GM18870 (cell line): ENCODE data around the gene SOX9.

Experiments used
- ATAC-seq: cut with Tn5 transposase; IDR thresholded peaks from one replicate; pipeline ENCODE4 v1.9.1; 2021; ENCODE audit warnings: moderate library complexity; ENCODE audit not compliant: unreplicated experiment

Gene SOX9

GRCh38 chr17:72120642-72121163, at the start of gene SOX9:
Gene SOX9, plus strand, starts transcription at chr17:72121020. Its CDS starts 372 bp downstream, at chr17:72121392.
- ATAC-seq, result peak; percentile 92

GRCh38 chr17:72071330-72071729, 49.5 kb upstream of the SOX9 start:
- ATAC-seq, result no peak

- ATAC-seq, result no peak
Measured at GRCh38 chr17:72075995-72076677, 44.7 kb upstream of the SOX9 start.

GRCh38 chr17:72076678-72077030, 44.2 kb upstream of the SOX9 start:
- no peak for ATAC-seq

GRCh38 chr17:72077326-72077960, 43.4 kb upstream of the SOX9 start:
- no peak for ATAC-seq

GRCh38 chr17:72079700-72080099, 41.1 kb upstream of the SOX9 start:
- ATAC-seq, result no peak

DNA sequence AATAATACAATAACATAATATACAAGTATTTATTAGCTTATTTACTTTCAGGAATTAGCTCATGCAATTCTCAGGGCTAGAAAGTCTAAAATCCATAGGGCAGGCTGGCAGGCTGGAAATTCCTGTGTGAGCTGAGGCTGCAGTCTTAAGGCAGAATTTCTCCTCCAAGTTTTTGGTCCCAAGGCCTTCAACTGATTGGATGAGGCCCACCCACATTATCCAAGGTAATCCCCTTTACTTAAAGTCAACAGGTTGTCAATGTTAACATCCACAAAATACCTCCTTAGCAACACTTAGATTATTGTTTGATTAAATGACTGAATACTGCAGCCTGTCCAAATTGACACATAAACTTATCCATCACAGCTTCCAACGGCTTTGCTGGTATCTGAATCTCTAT, 32.9 kb upstream of the SOX9 start:
- no peak for ATAC-seq

DNA sequence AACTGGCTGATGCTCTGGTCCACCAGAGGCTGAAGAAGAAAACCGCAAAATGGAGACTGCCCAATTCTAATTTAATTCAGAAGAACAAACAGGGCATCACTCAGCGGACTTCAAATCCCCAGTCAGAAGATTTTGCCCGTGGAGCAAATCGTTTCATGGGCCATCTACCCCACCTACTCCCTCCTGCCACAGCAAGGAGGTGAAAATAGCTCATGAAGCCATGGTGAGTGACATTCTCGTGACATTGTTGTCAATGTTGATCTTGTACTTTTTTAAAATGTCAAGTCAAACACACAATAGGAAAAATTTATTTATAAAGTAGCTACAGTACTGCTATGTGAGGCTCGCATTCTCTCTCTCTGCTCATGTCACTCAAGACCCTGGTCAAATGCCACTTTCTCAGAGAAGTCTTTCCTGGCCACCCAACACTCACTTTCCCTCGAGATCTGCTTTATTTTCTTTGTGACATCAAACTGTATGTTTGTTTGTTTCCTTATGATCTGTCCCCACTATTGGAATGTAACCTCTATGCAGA, 31.3 kb upstream of the SOX9 start:
- ATAC-seq, result no peak

- no peak for ATAC-seq
Measured at GRCh38 chr17:72090108-72090507, 30.7 kb upstream of the SOX9 start.

DNA sequence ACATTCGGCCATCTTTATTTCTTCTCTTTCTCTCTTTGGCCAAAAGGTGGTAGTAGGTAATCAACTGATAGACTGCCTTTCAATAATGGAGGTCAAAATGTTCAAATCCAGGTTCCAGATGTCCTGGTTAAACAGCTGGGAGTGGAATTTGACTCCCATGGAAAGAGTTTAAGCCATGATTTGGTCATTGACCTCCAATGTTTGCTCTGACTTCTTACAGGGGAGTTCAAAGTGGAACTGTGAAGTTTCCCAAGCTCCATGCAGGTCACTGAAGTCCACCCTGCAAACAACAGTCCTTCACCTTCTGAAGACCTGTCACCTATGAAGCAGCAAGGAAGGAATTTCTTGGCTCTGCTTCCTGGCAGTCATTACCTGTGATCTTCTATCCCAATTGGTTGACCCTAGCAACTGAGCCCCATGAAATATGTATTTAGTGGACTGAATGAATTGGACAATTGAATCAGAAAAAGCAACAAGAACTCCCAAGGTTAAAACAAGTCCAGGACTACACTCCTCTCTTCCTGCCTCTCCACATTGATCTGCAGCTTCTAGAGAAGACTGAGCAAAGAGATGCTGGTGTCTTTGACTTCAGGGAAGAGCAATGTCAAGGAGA, 28.0 kb upstream of the SOX9 start:
- ATAC-seq, result no peak

DNA sequence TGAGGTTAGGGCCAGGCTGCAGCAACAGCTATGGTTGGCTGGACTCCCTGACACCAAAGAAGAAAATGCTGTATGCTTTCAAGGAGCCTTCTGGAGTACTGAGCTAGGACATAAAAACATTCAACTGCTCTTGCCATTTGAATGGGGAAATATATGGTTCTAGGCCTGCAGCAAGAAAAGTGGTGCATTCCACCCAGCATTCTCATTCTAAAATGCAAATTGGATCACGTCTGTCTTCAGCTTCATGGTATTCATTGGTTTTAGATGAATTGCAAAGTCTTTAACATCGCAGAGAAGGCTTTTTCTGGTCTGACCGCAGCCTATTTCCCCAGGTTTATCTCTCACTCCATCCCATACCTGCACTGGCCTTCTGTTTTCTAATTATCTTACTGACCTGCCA, 27.1 kb upstream of the SOX9 start:
- no peak for ATAC-seq

DNA sequence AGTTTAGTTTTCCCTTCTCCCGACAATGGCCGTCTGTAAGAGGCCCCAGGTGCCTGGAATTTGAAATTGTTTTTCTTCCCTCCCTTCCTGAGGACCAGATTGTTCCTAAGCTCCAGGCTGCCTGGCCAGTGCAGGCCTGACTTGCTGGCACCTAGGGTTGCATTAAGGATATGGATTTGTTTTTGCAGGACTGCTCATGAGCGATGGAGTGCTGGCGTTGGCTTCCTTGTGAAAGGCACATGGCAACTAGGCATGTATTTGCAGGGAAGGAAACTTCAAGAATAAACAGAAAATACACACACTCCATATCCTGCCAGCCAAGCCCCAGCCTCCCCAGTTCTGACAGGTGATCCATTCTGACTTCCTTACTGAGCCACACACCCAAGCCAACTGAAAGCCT, 25.5 kb upstream of the SOX9 start:
- no peak for ATAC-seq

GRCh38 chr17:72097144-72097543, 23.7 kb upstream of the SOX9 start:
- ATAC-seq, result no peak

DNA sequence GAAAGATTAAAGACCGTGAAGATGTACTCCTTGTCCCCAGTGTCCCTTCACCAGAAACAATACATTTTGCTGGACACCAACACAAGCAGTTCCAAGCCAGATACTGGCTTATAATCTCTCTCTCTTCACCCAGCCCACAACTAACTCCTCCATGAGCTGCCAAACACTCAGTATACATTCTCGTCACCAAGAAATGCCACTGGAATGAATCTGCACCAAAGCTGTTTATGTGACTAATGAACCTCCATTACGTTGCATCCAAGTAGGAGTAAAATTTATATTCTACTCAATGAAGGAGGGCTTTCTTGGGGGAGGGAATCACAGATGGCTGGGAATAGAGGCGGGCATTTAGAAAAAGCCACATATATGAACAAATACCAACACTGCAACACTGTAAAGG, 20.9 kb upstream of the SOX9 start:
- ATAC-seq, result no peak

- ATAC-seq, result no peak
Measured at GRCh38 chr17:72100470-72100869, 20.4 kb upstream of the SOX9 start.

GRCh38 chr17:72101526-72101925, 19.3 kb upstream of the SOX9 start:
- ATAC-seq, result no peak

- ATAC-seq, result no peak
Measured at GRCh38 chr17:72102366-72102765, 18.5 kb upstream of the SOX9 start.

- no peak for ATAC-seq
Measured at GRCh38 chr17:72104164-72104862, 16.5 kb upstream of the SOX9 start.

- ATAC-seq, result no peak
Measured at GRCh38 chr17:72104863-72105234, 16.0 kb upstream of the SOX9 start.

- ATAC-seq, result no peak
Measured at GRCh38 chr17:72107100-72107499, 13.7 kb upstream of the SOX9 start.

- no peak for ATAC-seq
Measured at GRCh38 chr17:72110231-72110941, 10.4 kb upstream of the SOX9 start.
